ENCODE measurements around the gene CARS1.

DNA sequence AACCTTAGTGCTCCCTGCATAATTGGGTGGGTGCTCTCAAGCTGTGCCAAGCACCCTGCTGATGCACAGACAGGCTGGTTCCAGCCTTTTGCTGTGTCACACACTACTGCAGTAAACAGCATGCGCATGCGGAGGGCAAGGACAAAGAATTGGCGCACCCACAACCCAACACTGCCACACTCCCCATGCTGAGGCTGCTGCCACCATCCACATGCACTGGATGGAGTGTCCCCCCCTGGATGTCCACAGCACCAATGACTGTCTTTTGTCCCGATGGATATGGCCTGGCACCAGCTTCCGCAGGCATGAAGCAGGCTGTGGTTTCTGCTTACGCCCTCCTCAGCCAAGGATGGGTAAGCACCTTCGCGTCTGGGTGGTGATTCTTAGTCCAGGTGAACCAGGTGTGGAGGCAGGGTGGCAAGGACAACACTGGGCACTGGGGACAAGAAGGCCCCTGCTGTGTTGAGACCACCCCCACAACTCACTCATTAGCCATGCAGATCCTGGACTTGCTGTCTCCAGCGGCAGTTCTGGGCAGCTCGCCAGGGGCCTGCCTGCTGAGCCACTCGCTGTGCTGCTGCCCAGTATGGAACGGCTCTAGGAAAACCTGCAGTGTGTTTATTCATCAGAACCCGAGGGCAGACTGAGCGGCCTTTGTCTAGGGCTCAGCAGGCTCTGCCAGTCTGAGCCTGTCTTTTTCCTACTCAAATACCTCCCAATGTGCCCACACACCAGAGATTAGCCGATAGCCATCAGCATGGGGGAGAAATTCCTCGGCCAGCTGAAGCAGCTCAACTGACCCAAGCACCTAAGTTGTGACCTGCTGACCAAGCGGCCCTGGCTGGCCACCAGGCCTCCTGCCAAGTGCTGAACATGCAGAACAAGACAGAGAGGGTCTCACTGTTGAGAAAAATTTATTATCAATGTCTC, 56.9 kb downstream of the CARS1 start:
- TF ChIP-seq CTCF (IDR thresholded peaks at IDR 0.05) = no peak
- TF ChIP-seq POLR2A (IDR thresholded peaks at IDR 0.05) = no peak
- TF ChIP-seq EP300 (IDR thresholded peaks at IDR 0.05) = no peak

Measured in ovary (tissue), 3 donors.